Ovary (tissue), 9 donors: ENCODE data around the gene LYST. TPM values are rescaled to one million over a fixed set of nuclear protein-coding genes. Genes with fewer than 3 reads are reported as not detected.

ENCODE experiments used
- DNase-seq, 5 donors: peaks; one replicate each; pipeline ENCODE4 v3.0.0-alpha.2; 2019 to 2020
- H3K27ac ChIP-seq, 2 donors: fragments of 200-600 bp; one replicate each; pipeline versions ENCODE4 v1.5.1 to v1.8.0; 2019 to 2022
- H3K27me3 ChIP-seq: fragments of 200-600 bp; one replicate; pipeline ENCODE4 v1.8.0; 2022
- H3K36me3 ChIP-seq: fragments of 200-600 bp; sonication (generic); one replicate; pipeline ENCODE4 v1.5.1; 2019
- H3K4me1 ChIP-seq: one replicate; pipeline ENCODE4 v1.8.1; 2013; ENCODE audit warnings: mild to moderate bottlenecking, moderate library complexity; ENCODE audit not compliant: insufficient read depth
- H3K4me3 ChIP-seq: fragments of 200-600 bp; sonication (generic); one replicate; pipeline ENCODE4 v1.5.1; 2017
- H3K9me3 ChIP-seq, 2 donors: fragments of 200-600 bp in 1 of 2; sonication (generic) in 1 of 2; one replicate each; pipeline versions ENCODE4 v1.5.1 to v1.8.1; 2013 to 2019; ENCODE audit warnings: mild to moderate bottlenecking in 1 of 2, moderate library complexity in 1 of 2
- CTCF ChIP-seq, 3 donors: fragments of 450-650 bp in 2 of 3; fragments of 200-600 bp in 1 of 3; IDR thresholded peaks; one replicate each; pipeline versions ENCODE4 v1.5.1 to v1.8.0; 2016 to 2022; ENCODE audit warnings: antibody characterized with exemption in 3 of 3, mild to moderate bottlenecking in 1 of 3
- EP300 ChIP-seq: sonication (generic); formaldehyde crosslinking; IDR thresholded peaks from one replicate; pipeline ENCODE4 v1.6.1; 2017; ENCODE audit warnings: antibody characterized with exemption
- POLR2A ChIP-seq: fragments of 450-650 bp; IDR thresholded peaks from one replicate; pipeline ENCODE4 v1.6.1; 2017; ENCODE audit warnings: antibody characterized with exemption, mild to moderate bottlenecking, moderate library complexity
- WGBS, 3 donors: extraction: QIAGEN DNeasy Blood & Tissue Kit in 1 of 3; methylation state at CpG; one replicate each; pipeline versions ENCODE4 v1.1.5 to v1.1.7; 2013 to 2017; 5-methylcytosine and 5-hydroxymethylcytosine counted together
- intact Hi-C, 4 donors: fragments of 100-400 bp; cut with DNase I; formaldehyde crosslinking; loops; one replicate each; pipeline versions ENCODE4 v1.11.0 to v1.15.1; 2022 to 2023
- polyA plus RNA-seq, 2 donors: library from polyadenylated mRNA; stranded (reverse); fragments of 200-250 nt in 1 of 2; fragments of 350-450 nt in 1 of 2; fragmentation: Illumina TruSeq in 1 of 2; extraction: RNeasy Lipid Tissue Mini Kit (QIAGEN cat#74804) in 1 of 2; gene quantifications; one replicate each; pipeline ENCODE4 v1.2.3, GENCODE V29; 2013 to 2014
- total RNA-seq, 7 donors: library from RNA; depleted of rRNA in 2 of 7; stranded (reverse); fragments of >200 nt in 2 of 7; fragmentation: NEBNext Ultra II Directional in 3 of 7; extraction: Animal tissue kit (Norgen Biotek cat#: 25700) in 3 of 7; gene quantifications; one replicate each; pipeline versions ENCODE4 v1.1.0 to v1.2.4, GENCODE V29; 2016 to 2023
- donor health status: DM: no; HTN: no; CAD: no; lungs with moderate emphysema.
- donor health status: DM: no; HTN: no; CAD: no.
- donor health status: Bipolar disorder and iron deficiency.
- donor health status: DM: yes; HTN: yes; CAD: no.
- donor health status: DM: no; HTN: no; CAD: no.
- donor health status: DM: yes; HTN: yes; CAD: no.

The LYST gene
- total and polyA plus RNA-seq, 9 donors: 6.8 to 29.2 (median 21.7) TPM

GRCh38 chr1:235872270-235872669, 5.6 kb upstream of the LYST start:
- no peaks in the 10 kb centered on the region for H3K9me3 ChIP-seq
- WGBS, 3 donors: 63 to 77% (median 69%) methylated on average over 6 of the region's 6 CpGs
- H3K36me3 ChIP-seq: no peaks in the 10 kb centered on the region
- no peaks in the 10 kb centered on the region for H3K4me1 ChIP-seq
- H3K4me3 ChIP-seq: no peak overlapping the region
- intact Hi-C loops: no loop called here
- TF ChIP-seq POLR2A: no peak
- TF ChIP-seq CTCF (IDR thresholded peaks at IDR 0.05): no peak
- TF ChIP-seq EP300: no peak
- H3K27me3 ChIP-seq: no peaks in the 10 kb centered on the region
- H3K27ac ChIP-seq: no peak overlapping the region
- DNase-seq: no peak

- Histone ChIP-seq H3K4me3 (no peak overlapping the region), H3K36me3 (no peaks in the 10 kb centered on the region), H3K9me3 (no peaks in the 10 kb centered on the region), H3K4me1 (peaks cover 7% of the 10 kb centered on the region), H3K27ac (peak overlapping the region in 1 of 2 donors; percentile 85), H3K27me3 (no peaks in the 10 kb centered on the region)
- TF ChIP-seq POLR2A (no peak), EP300 (no peak), CTCF (IDR thresholded peaks at IDR 0.05) (no peak)
- 69 to 78% (median 75%) methylated on average over 9 of the region's 9 CpGs for WGBS, 3 donors
- DNase-seq: no peak
- intact Hi-C loops: loop anchor here in 1 of 4 donors (10.0 kb wide), 1 partner anchor 197 kb away; the partner anchor contains the start of gene NID1
Observed at GRCh38 chr1:235867903-235868469, 1.3 kb upstream of the LYST start.

GRCh38 chr1:235866913-235867845, 473 bp upstream of the LYST start:
- Histone ChIP-seq H3K27ac (peak overlapping the region; percentile 85 to 95), H3K27me3 (no peaks in the 10 kb centered on the region), H3K9me3 (no peaks in the 10 kb centered on the region), H3K4me3 (peak overlapping the region; percentile 89), H3K4me1 (peaks cover 7% of the 10 kb centered on the region), H3K36me3 (no peaks in the 10 kb centered on the region)
- DNase-seq: peak; percentile 96 to 99 (median 97)
- intact Hi-C loops: loop anchor here in 1 of 4 donors (10.0 kb wide), 1 partner anchor 198 kb away; the partner anchor contains the start of gene NID1
- WGBS, 3 donors: 1% methylated on average over 48 to 55 of the region's 56 CpGs
- no peak for TF ChIP-seq CTCF (IDR thresholded peaks at IDR 0.05)
- no peak for TF ChIP-seq EP300
- TF ChIP-seq POLR2A: peak; percentile 68

GRCh38 chr1:235865565-235866204, 1.0 kb downstream of the LYST start:
- Histone ChIP-seq H3K36me3 (no peaks in the 10 kb centered on the region), H3K4me3 (peak overlapping the region; percentile 89), H3K9me3 (no peaks in the 10 kb centered on the region), H3K27me3 (no peaks in the 10 kb centered on the region), H3K27ac (peak overlapping the region; percentile 85 to 95), H3K4me1 (peaks cover 7% of the 10 kb centered on the region)
- DNase-seq: peak in 1 of 5 donors; percentile 22
- WGBS, 3 donors: 2 to 5% (median 3%) methylated on average over 16 of the region's 16 CpGs
- TF ChIP-seq CTCF (IDR thresholded peaks at IDR 0.05): no peak
- TF ChIP-seq POLR2A: no peak
- no peak for TF ChIP-seq EP300
- intact Hi-C loops: loop anchor here in 1 of 4 donors (10.0 kb wide), 1 partner anchor 199 kb away; the partner anchor contains the start of gene NID1
